HUES64 (cell line): ENCODE measurements around the gene XYLT1.

Source experiments
- H3K27ac ChIP-seq: 2 replicates; pipeline ENCODE4 v1.7.0; 2013; ENCODE audit warnings: low read depth, low read length, inconsistent platforms
- H3K27me3 ChIP-seq: 2 replicates; pipeline ENCODE4 v1.6.1; 2013; ENCODE audit warnings: mild to moderate bottlenecking, low read length; ENCODE audit not compliant: insufficient read depth
- H3K36me3 ChIP-seq: 2 replicates; pipeline ENCODE4 v1.6.1; 2013; ENCODE audit warnings: mild to moderate bottlenecking, low read length; ENCODE audit not compliant: insufficient read depth
- H3K4me1 ChIP-seq: 2 replicates; pipeline ENCODE4 v1.6.1; 2013; ENCODE audit warnings: mild to moderate bottlenecking, low read length, moderate library complexity; ENCODE audit not compliant: insufficient read depth
- H3K4me3 ChIP-seq: 2 replicates; pipeline ENCODE4 v1.5.1; 2013; ENCODE audit warnings: mild to moderate bottlenecking, low read length, moderate library complexity
- H3K9ac ChIP-seq: 2 replicates; pipeline ENCODE4 v1.6.1; 2013; ENCODE audit warnings: mild to moderate bottlenecking, low read depth, low read length
- H3K9me3 ChIP-seq: 2 replicates; pipeline ENCODE4 v1.6.1; 2013; ENCODE audit warnings: low read depth, low read length; ENCODE audit not compliant: insufficient read depth
- WGBS: fragments of 150-250, 120-280 bp; methylation state at CpG from one replicate; pipeline ENCODE4 v1.1.7; 2013; ENCODE audit warnings: missing lambda C conversion rate; 5-methylcytosine and 5-hydroxymethylcytosine counted together

Gene XYLT1

GRCh38 chr16:17392857-17393692 lies 77.7 kb downstream of the XYLT1 start:
- Histone ChIP-seq H3K9ac (no peak overlapping the region), H3K4me1 (peaks cover 50% of the 10 kb centered on the region), H3K4me3 (no peak overlapping the region), H3K27me3 (no peaks in the 10 kb centered on the region), H3K27ac (peak overlapping the region; percentile 82; the same call in 1 of the 2 replicates), H3K36me3 (no peaks in the 10 kb centered on the region), H3K9me3 (no peaks in the 10 kb centered on the region)
- WGBS, result 74% methylated on average over 4 of the region's 5 CpGs

GRCh38 chr16:17392127-17392856 lies 78.5 kb downstream of the XYLT1 start:
- Histone ChIP-seq H3K9me3 (no peaks in the 10 kb centered on the region), H3K4me1 (peaks cover 55% of the 10 kb centered on the region), H3K36me3 (no peaks in the 10 kb centered on the region), H3K27ac (peak overlapping the region; percentile 82; the same call in 1 of the 2 replicates), H3K27me3 (no peaks in the 10 kb centered on the region), H3K4me3 (no peak overlapping the region), H3K9ac (no peak overlapping the region)
- 46% methylated on average over 6 of the region's 8 CpGs for WGBS

GRCh38 chr16:17391715-17392114 lies 79.0 kb downstream of the XYLT1 start:
- no peak overlapping the region for H3K27ac ChIP-seq
- no peaks in the 10 kb centered on the region for H3K9me3 ChIP-seq
- H3K4me3 ChIP-seq, result no peak overlapping the region
- no peaks in the 10 kb centered on the region for H3K27me3 ChIP-seq
- no peak overlapping the region for H3K9ac ChIP-seq
- no peaks in the 10 kb centered on the region for H3K36me3 ChIP-seq
- H3K4me1 ChIP-seq, result peaks cover 61% of the 10 kb centered on the region
- WGBS, result 94% methylated on average over 5 of the region's 5 CpGs

- Histone ChIP-seq H3K9me3 (no peaks in the 10 kb centered on the region), H3K4me1 (peaks cover 81% of the 10 kb centered on the region), H3K4me3 (no peak overlapping the region), H3K27ac (no peak overlapping the region), H3K9ac (no peak overlapping the region), H3K36me3 (no peaks in the 10 kb centered on the region), H3K27me3 (no peaks in the 10 kb centered on the region)
- 98% methylated on average over 4 of the region's 4 CpGs for WGBS
These were observed 81.4 kb downstream of the XYLT1 start for GRCh38 chr16:17389384-17389783.

GRCh38 chr16:17387256-17387655 lies 83.5 kb downstream of the XYLT1 start:
- Histone ChIP-seq H3K4me3 (no peak overlapping the region), H3K9ac (no peak overlapping the region), H3K36me3 (no peaks in the 10 kb centered on the region), H3K9me3 (no peaks in the 10 kb centered on the region), H3K27me3 (no peaks in the 10 kb centered on the region), H3K27ac (no peak overlapping the region), H3K4me1 (peaks cover 84% of the 10 kb centered on the region)
- WGBS, result 66% methylated on average over 3 of the region's 4 CpGs

- WGBS, result 45% methylated on average over 3 of the region's 3 CpGs
- no peak overlapping the region for H3K4me3 ChIP-seq
- H3K36me3 ChIP-seq, result no peaks in the 10 kb centered on the region
- H3K27ac ChIP-seq, result peak overlapping the region; percentile 84; the same call in 1 of the 2 replicates
- H3K9me3 ChIP-seq, result no peaks in the 10 kb centered on the region
- H3K9ac ChIP-seq, result no peak overlapping the region
- H3K4me1 ChIP-seq, result peaks cover 81% of the 10 kb centered on the region
- no peaks in the 10 kb centered on the region for H3K27me3 ChIP-seq
These were observed 84.5 kb downstream of the XYLT1 start for GRCh38 chr16:17386229-17386628.

GRCh38 chr16:17384471-17384870 lies 86.3 kb downstream of the XYLT1 start:
- no peaks in the 10 kb centered on the region for H3K36me3 ChIP-seq
- no peak overlapping the region for H3K9ac ChIP-seq
- H3K4me3 ChIP-seq, result no peak overlapping the region
- H3K27me3 ChIP-seq, result no peaks in the 10 kb centered on the region
- H3K9me3 ChIP-seq, result no peaks in the 10 kb centered on the region
- no peak overlapping the region for H3K27ac ChIP-seq
- H3K4me1 ChIP-seq, result peaks cover 74% of the 10 kb centered on the region
- WGBS, result 87% methylated on average over 5 of the region's 5 CpGs

GRCh38 chr16:17382949-17383863 lies 87.6 kb downstream of the XYLT1 start:
- H3K9me3 ChIP-seq, result no peaks in the 10 kb centered on the region
- no peaks in the 10 kb centered on the region for H3K36me3 ChIP-seq
- H3K27ac ChIP-seq, result peak overlapping the region; percentile 22; the same call in 1 of the 2 replicates
- 47% methylated on average over 13 of the region's 14 CpGs for WGBS
- H3K9ac ChIP-seq, result no peak overlapping the region
- H3K27me3 ChIP-seq, result no peaks in the 10 kb centered on the region
- peaks cover 73% of the 10 kb centered on the region for H3K4me1 ChIP-seq
- no peak overlapping the region for H3K4me3 ChIP-seq

- Histone ChIP-seq H3K27ac (no peak overlapping the region; the same call in 1 of the 2 replicates), H3K36me3 (no peaks in the 10 kb centered on the region), H3K9me3 (no peaks in the 10 kb centered on the region), H3K9ac (no peak overlapping the region), H3K4me3 (no peak overlapping the region), H3K4me1 (peaks cover 73% of the 10 kb centered on the region), H3K27me3 (no peaks in the 10 kb centered on the region)
- whole genome bisulfite sequencing, result 87% methylated on average over 6 of the region's 6 CpGs
These were observed 88.2 kb downstream of the XYLT1 start for GRCh38 chr16:17382514-17382913.

GRCh38 chr16:17381784-17382183 lies 89.0 kb downstream of the XYLT1 start:
- WGBS, result 96% methylated on average over 1 of the region's 1 CpG
- no peaks in the 10 kb centered on the region for H3K36me3 ChIP-seq
- H3K4me1 ChIP-seq, result peaks cover 70% of the 10 kb centered on the region
- no peak overlapping the region for H3K27ac ChIP-seq
- no peak overlapping the region for H3K4me3 ChIP-seq
- no peak overlapping the region for H3K9ac ChIP-seq
- H3K27me3 ChIP-seq, result no peaks in the 10 kb centered on the region
- no peaks in the 10 kb centered on the region for H3K9me3 ChIP-seq
